H9 (cell line): Measurements from ENCODE around the gene FBXL5. TPM values are rescaled to one million over a fixed set of nuclear protein-coding genes. Genes with fewer than 3 reads are reported as not detected.
A peak's percentile ranks its signal among the peaks of the same experiment; 100 is the strongest.

Source experiments
- DNase-seq: peaks from one replicate; pipeline ENCODE4 v3.0.0-alpha.2; 2017
- H2AFZ ChIP-seq: one replicate; pipeline ENCODE4 v1.6.1; 2013; ENCODE audit warnings: mild to moderate bottlenecking, low read length, control low read depth, moderate library complexity
- H2AK5ac ChIP-seq: 2 replicates; pipeline ENCODE4 v1.6.1; 2013; ENCODE audit warnings: low read length, control low read depth, mixed read lengths; ENCODE audit not compliant: insufficient read length
- H2BK120ac ChIP-seq: one replicate; pipeline ENCODE4 v1.6.1; 2013; ENCODE audit warnings: low read depth, mild to moderate bottlenecking, low read length, control low read depth, inconsistent platforms; ENCODE audit not compliant: poor library complexity, severe bottlenecking
- H2BK12ac ChIP-seq: 2 replicates; pipeline ENCODE4 v1.6.1; 2013; ENCODE audit warnings: low read length, control low read depth, mixed read lengths, low read depth; ENCODE audit not compliant: insufficient read length
- H2BK15ac ChIP-seq: 2 replicates; pipeline ENCODE4 v1.6.1; 2013; ENCODE audit warnings: low read depth, low read length, control low read depth
- H2BK20ac ChIP-seq: one replicate; pipeline ENCODE4 v1.6.1; 2013; ENCODE audit warnings: low read depth, mild to moderate bottlenecking, low read length, control low read depth, inconsistent platforms; ENCODE audit not compliant: poor library complexity, severe bottlenecking
- H2BK5ac ChIP-seq: 2 replicates; pipeline ENCODE4 v1.6.1; 2013; ENCODE audit warnings: low read length, control low read depth, mixed read lengths; ENCODE audit not compliant: insufficient read length
- H3K14ac ChIP-seq: 2 replicates; pipeline ENCODE4 v1.6.1; 2013; ENCODE audit warnings: low read length, control low read depth; ENCODE audit not compliant: insufficient read depth
- H3K18ac ChIP-seq: 2 replicates; pipeline ENCODE4 v1.6.1; 2013; ENCODE audit warnings: low read depth, mild to moderate bottlenecking, mixed read lengths, low read length, control low read depth; ENCODE audit not compliant: insufficient read length
- H3K23ac ChIP-seq: 2 replicates; pipeline ENCODE4 v1.6.1; 2013; ENCODE audit warnings: low read length, control low read depth, mixed read lengths, low read depth; ENCODE audit not compliant: insufficient read length
- H3K23me2 ChIP-seq: 2 replicates; pipeline ENCODE4 v1.6.1; 2013; ENCODE audit warnings: low read depth, mild to moderate bottlenecking, mixed read lengths, low read length, control low read depth; ENCODE audit not compliant: insufficient read length, poor library complexity, severe bottlenecking
- H3K27ac ChIP-seq: 2 replicates; pipeline ENCODE4 v1.5.1; 2013; ENCODE audit warnings: low read length, control low read depth, mixed read lengths, low read depth; ENCODE audit not compliant: insufficient read length
- H3K27me3 ChIP-seq: 2 replicates; pipeline ENCODE4 v1.6.1; 2013; ENCODE audit warnings: low read length, control low read depth, inconsistent platforms; ENCODE audit not compliant: insufficient read depth
- H3K4ac ChIP-seq: 2 replicates; pipeline ENCODE4 v1.6.1; 2013; ENCODE audit warnings: low read depth, mild to moderate bottlenecking, control low read depth, inconsistent platforms, low read length, moderate library complexity
- H3K4me1 ChIP-seq: 2 replicates; pipeline ENCODE4 v1.6.1; 2013; ENCODE audit warnings: low read length, control low read depth, inconsistent platforms; ENCODE audit not compliant: insufficient read depth
- H3K4me2 ChIP-seq: 2 replicates; pipeline ENCODE4 v1.6.1; 2013; ENCODE audit warnings: low read length, control low read depth, mixed read lengths; ENCODE audit not compliant: insufficient read length, insufficient read depth
- H3K56ac ChIP-seq: 2 replicates; pipeline ENCODE4 v1.6.1; 2013; ENCODE audit warnings: low read depth, mild to moderate bottlenecking, mixed read lengths, low read length, control low read depth; ENCODE audit not compliant: insufficient read length
- H3K79me1 ChIP-seq: 2 replicates; pipeline ENCODE4 v1.6.1; 2013; ENCODE audit warnings: low read depth, mild to moderate bottlenecking, moderate library complexity, low read length, control low read depth, inconsistent platforms; ENCODE audit not compliant: insufficient read depth, poor library complexity, severe bottlenecking
- H3K79me2 ChIP-seq: 2 replicates; pipeline ENCODE4 v1.6.1; 2013; ENCODE audit warnings: low read length, control low read depth, inconsistent platforms; ENCODE audit not compliant: insufficient read depth
- H3K9ac ChIP-seq: 2 replicates; pipeline ENCODE4 v1.6.1; 2013; ENCODE audit warnings: low read length, control low read depth, mixed read lengths; ENCODE audit not compliant: insufficient read length; ENCODE audit errors: extremely low read depth
- H3K9me3 ChIP-seq: one replicate; pipeline ENCODE4 v1.6.1; 2013; ENCODE audit warnings: low read depth, low read length, inconsistent platforms; ENCODE audit not compliant: control insufficient read depth
- H3T11ph ChIP-seq: one replicate; pipeline ENCODE4 v1.6.1; 2013; ENCODE audit warnings: mild to moderate bottlenecking, low read length, control low read depth, inconsistent platforms
- H4K20me1 ChIP-seq: one replicate; pipeline ENCODE4 v1.6.1; 2013; ENCODE audit not compliant: control insufficient read depth, insufficient read length, insufficient read depth
- H4K5ac ChIP-seq: 2 replicates; pipeline ENCODE4 v1.6.1; 2013; ENCODE audit warnings: low read depth, mild to moderate bottlenecking, mixed read lengths, low read length, control low read depth; ENCODE audit not compliant: insufficient read length
- H4K8ac ChIP-seq: replicated peaks from 2 replicates; pipeline ENCODE4 v1.6.1; 2013; ENCODE audit warnings: low read length, control low read depth, mixed read lengths, low read depth; ENCODE audit not compliant: insufficient read length
- H4K91ac ChIP-seq: 2 replicates; pipeline ENCODE4 v1.6.1; 2013; ENCODE audit warnings: low read depth, mild to moderate bottlenecking, moderate library complexity, mixed read lengths, low read length, control low read depth; ENCODE audit not compliant: insufficient read length
- H3K27ac Mint-ChIP-seq, 3 experiments: 2 replicates in 2 of 3; 3 replicates in 1 of 3; pipeline ENCODE4 v1.8.0; 2020 to 2021; ENCODE audit warnings: mixed read lengths in 3 of 3, mild to moderate bottlenecking in 1 of 3, moderate library complexity in 1 of 3
- H3K27me3 Mint-ChIP-seq: 2 replicates; pipeline ENCODE4 v1.8.0; 2021; ENCODE audit warnings: low read depth, mild to moderate bottlenecking, moderate library complexity, mixed read lengths
- H3K36me3 Mint-ChIP-seq, 3 experiments: 2 replicates in 2 of 3; 3 replicates in 1 of 3; pipeline ENCODE4 v1.8.0; 2020 to 2021; ENCODE audit warnings: low read depth in 3 of 3, mixed read lengths in 3 of 3; ENCODE audit not compliant: insufficient read depth in 1 of 3
- H3K4me1 Mint-ChIP-seq, 2 experiments: 2 replicates each; pipeline ENCODE4 v1.8.0; 2020; ENCODE audit warnings: mixed read lengths in 2 of 2
- H3K4me3 Mint-ChIP-seq, 2 experiments: 2 replicates in 1 of 2; 3 replicates in 1 of 2; pipeline ENCODE4 v1.8.0; 2020 to 2021; ENCODE audit warnings: mild to moderate bottlenecking in 2 of 2, mixed read lengths in 2 of 2, moderate library complexity in 1 of 2
- H3K9me3 Mint-ChIP-seq, 2 experiments: 2 replicates in 1 of 2; 3 replicates in 1 of 2; pipeline ENCODE4 v1.8.0; 2020; ENCODE audit warnings: mild to moderate bottlenecking in 2 of 2, mixed read lengths in 2 of 2, moderate library complexity in 1 of 2
- CTCF ChIP-seq: fragments of 200-600 bp; sonication (generic); conservative IDR thresholded peaks from 3 replicates; pipeline ENCODE4 v1.8.0; 2021; ENCODE audit warnings: antibody characterized with exemption, mild to moderate bottlenecking
- WGBS: extraction: QIAGEN DNeasy Blood & Tissue Kit; methylation state at CpG from one replicate; pipeline ENCODE4 v1.1.7; 2013; ENCODE audit warnings: missing lambda C conversion rate, low lambda C conversion rate, mixed read lengths; ENCODE audit not compliant: insufficient read length; ENCODE audit errors: extremely low coverage; 5-methylcytosine and 5-hydroxymethylcytosine counted together
- total RNA-seq: library from RNA; stranded (reverse); gene quantifications from 2 replicates; pipeline ENCODE4 v1.2.1, GENCODE V29; 2021

The FBXL5 gene
- total RNA-seq, 1 experiment from 2014 or later, result 57.6 TPM

GRCh38 chr4:15654593-15655222 lies 449 bp downstream of the FBXL5 start:
- peaks cover 31 to 44% of the 10 kb centered on the region in 2 experiments for H3K4me1 Mint-ChIP-seq
- WGBS, result no CpG with 5 or more reads among the region's 66 CpGs
- no peak overlapping the region for H4K5ac ChIP-seq
- H2AK5ac ChIP-seq, result no peak overlapping the region
- H3K4me2 ChIP-seq, result peak overlapping the region; percentile 95
- no peak overlapping the region for H3K27ac ChIP-seq
- H2BK15ac ChIP-seq, result no peak overlapping the region
- H3K27me3 ChIP-seq, result no peaks in the 10 kb centered on the region
- no peak overlapping the region for H4K8ac ChIP-seq
- H3T11ph ChIP-seq, result no peak overlapping the region
- peaks cover 6% of the 10 kb centered on the region; the same call in 1 of the 2 replicates for H3K79me2 ChIP-seq
- H3K36me3 Mint-ChIP-seq, result peaks cover 0 to 4% (median 0%) of the 10 kb centered on the region in 3 experiments; a peak in 2 of 7 replicates
- peak overlapping the region; percentile 87 for H3K9ac ChIP-seq
- H3K27me3 Mint-ChIP-seq, result no peaks in the 10 kb centered on the region; the same call in 1 of the 2 replicates
- H2AFZ ChIP-seq, result no peak overlapping the region
- H2BK12ac ChIP-seq, result no peak overlapping the region
- H3K79me1 ChIP-seq, result no peaks in the 10 kb centered on the region
- H3K9me3 ChIP-seq, result no peaks in the 10 kb centered on the region
- no peak overlapping the region for H4K91ac ChIP-seq
- H3K4me1 ChIP-seq, result peaks cover 2% of the 10 kb centered on the region; the same call in 1 of the 2 replicates
- H3K56ac ChIP-seq, result no peak overlapping the region
- H3K4me3 Mint-ChIP-seq, result peak overlapping the region; percentile 95 to 98
- H3K14ac ChIP-seq, result peak overlapping the region; percentile 93
- H4K20me1 ChIP-seq, result no peaks in the 10 kb centered on the region
- no peak overlapping the region for H2BK120ac ChIP-seq
- peak overlapping the region; percentile 96 to 98 (median 98) for H3K27ac Mint-ChIP-seq
- TF ChIP-seq CTCF, result no peak
- H3K18ac ChIP-seq, result peak overlapping the region; percentile 95
- H3K23ac ChIP-seq, result no peak overlapping the region
- H3K4ac ChIP-seq, result no peak overlapping the region
- H3K23me2 ChIP-seq, result peaks cover 10% of the 10 kb centered on the region
- H3K9me3 Mint-ChIP-seq, result no peaks in the 10 kb centered on the region
- DNase-seq, result peak; percentile 51
- no peak overlapping the region for H2BK5ac ChIP-seq
- H2BK20ac ChIP-seq, result no peak overlapping the region
